DND-41 (cell line): ENCODE data around the gene PHF21B.

Experiments
- ATAC-seq: fragments of 200-7000 bp; cut with Tn5 transposase; 3 replicates; pipeline ENCODE4 v1.9.1; 2021; ENCODE audit warnings: low read depth; ENCODE audit not compliant: insufficient read depth
- DNase-seq: peaks from one replicate; pipeline ENCODE4 v3.0.0-alpha.2; 2020
- H2AFZ ChIP-seq: 2 replicates; pipeline ENCODE4 v1.6.0; 2012; ENCODE audit warnings: low read depth, low read length
- H3K27ac ChIP-seq: 2 replicates; pipeline ENCODE4 v1.5.1; 2012; ENCODE audit warnings: low read length, inconsistent platforms
- H3K27me3 ChIP-seq: fragments of 200-600 bp; sonication (generic); 2 replicates; pipeline ENCODE4 v1.6.0; 2012; ENCODE audit warnings: low read length, mild to moderate bottlenecking, inconsistent platforms; ENCODE audit not compliant: insufficient read depth, poor library complexity
- H3K36me3 ChIP-seq: 2 replicates; pipeline ENCODE4 v1.5.1; 2012; ENCODE audit warnings: low read length, inconsistent platforms; ENCODE audit not compliant: insufficient read depth
- H3K4me1 ChIP-seq: 2 replicates; pipeline ENCODE4 v1.5.1; 2012; ENCODE audit warnings: mild to moderate bottlenecking, low read length; ENCODE audit not compliant: insufficient read depth
- H3K4me2 ChIP-seq: 2 replicates; pipeline ENCODE4 v1.6.0; 2012; ENCODE audit warnings: mild to moderate bottlenecking, moderate library complexity, low read length, inconsistent platforms; ENCODE audit not compliant: insufficient read depth
- H3K4me3 ChIP-seq, 2 experiments: fragments of 200-600 bp in 1 of 2; shearing (Covaris generic) in 1 of 2; 2 replicates each; pipeline ENCODE4 v1.5.1; 2012 to 2016; ENCODE audit warnings: inconsistent platforms in 2 of 2, low read length in 2 of 2, mild to moderate bottlenecking in 2 of 2, low read depth in 1 of 2, moderate library complexity in 1 of 2
- H3K79me2 ChIP-seq: 2 replicates; pipeline ENCODE4 v1.6.0; 2012; ENCODE audit warnings: low read length, inconsistent platforms; ENCODE audit not compliant: insufficient read depth
- H3K9ac ChIP-seq: 2 replicates; pipeline ENCODE4 v1.6.0; 2012; ENCODE audit warnings: low read depth, mild to moderate bottlenecking, inconsistent platforms, low read length, moderate library complexity
- H3K9me3 ChIP-seq: 2 replicates; pipeline ENCODE4 v1.5.1; 2012; ENCODE audit warnings: low read length, moderate library complexity, mild to moderate bottlenecking, inconsistent platforms; ENCODE audit not compliant: insufficient read depth, severe bottlenecking
- H4K20me1 ChIP-seq: 2 replicates; pipeline ENCODE4 v1.6.0; 2012; ENCODE audit warnings: low read length; ENCODE audit not compliant: insufficient read depth
- EZH2 ChIP-seq: IDR thresholded peaks from 3 replicates; pipeline ENCODE4 v1.6.1; 2012; ENCODE audit warnings: borderline replicate concordance, low read depth, mild to moderate bottlenecking, moderate library complexity, low read length, inconsistent platforms; ENCODE audit not compliant: severe bottlenecking
- TF ChIP-seq, protein P1 (sequence below): IDR thresholded peaks from 2 replicates; pipeline ENCODE4 v1.5.1; 2012; ENCODE audit warnings: borderline replicate concordance, low read length, moderate library complexity, mild to moderate bottlenecking; ENCODE audit not compliant: poor library complexity, severe bottlenecking; ENCODE audit errors: extremely low read depth

The PHF21B gene

DNA sequence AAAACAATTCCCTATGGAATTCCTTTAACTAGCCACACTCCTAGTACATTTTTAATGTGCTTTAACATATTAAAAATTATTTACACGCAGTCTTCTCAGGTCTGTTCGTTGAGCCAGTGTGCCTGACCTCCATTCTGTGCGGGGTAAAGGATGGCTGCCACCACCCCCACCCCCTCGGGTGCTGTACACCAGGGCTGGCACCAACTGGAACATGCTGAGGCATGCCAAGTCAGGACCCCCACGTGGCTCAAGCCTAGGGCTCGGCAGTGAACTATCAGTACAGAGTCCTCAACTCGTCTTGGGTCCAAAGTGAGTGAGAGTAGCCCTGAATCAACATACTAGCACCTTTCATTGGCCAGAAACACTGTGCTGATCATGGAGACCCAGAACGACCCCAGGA lies 32.5 kb upstream of the PHF21B start:
- Histone ChIP-seq H3K9me3 (no peaks in the 10 kb centered on the region), H3K36me3 (no peaks in the 10 kb centered on the region), H3K9ac (no peak overlapping the region), H3K27ac (no peak overlapping the region), H3K4me2 (no peak overlapping the region), H2AFZ (no peak overlapping the region), H3K27me3 (peaks cover 4% of the 10 kb centered on the region), H3K4me3 (no peak overlapping the region), H3K79me2 (no peaks in the 10 kb centered on the region), H4K20me1 (no peaks in the 10 kb centered on the region), H3K4me1 (no peaks in the 10 kb centered on the region)
- DNase-seq, result no peak
- TF ChIP-seq EZH2, result no peak
- TF ChIP-seq, protein P1, sequence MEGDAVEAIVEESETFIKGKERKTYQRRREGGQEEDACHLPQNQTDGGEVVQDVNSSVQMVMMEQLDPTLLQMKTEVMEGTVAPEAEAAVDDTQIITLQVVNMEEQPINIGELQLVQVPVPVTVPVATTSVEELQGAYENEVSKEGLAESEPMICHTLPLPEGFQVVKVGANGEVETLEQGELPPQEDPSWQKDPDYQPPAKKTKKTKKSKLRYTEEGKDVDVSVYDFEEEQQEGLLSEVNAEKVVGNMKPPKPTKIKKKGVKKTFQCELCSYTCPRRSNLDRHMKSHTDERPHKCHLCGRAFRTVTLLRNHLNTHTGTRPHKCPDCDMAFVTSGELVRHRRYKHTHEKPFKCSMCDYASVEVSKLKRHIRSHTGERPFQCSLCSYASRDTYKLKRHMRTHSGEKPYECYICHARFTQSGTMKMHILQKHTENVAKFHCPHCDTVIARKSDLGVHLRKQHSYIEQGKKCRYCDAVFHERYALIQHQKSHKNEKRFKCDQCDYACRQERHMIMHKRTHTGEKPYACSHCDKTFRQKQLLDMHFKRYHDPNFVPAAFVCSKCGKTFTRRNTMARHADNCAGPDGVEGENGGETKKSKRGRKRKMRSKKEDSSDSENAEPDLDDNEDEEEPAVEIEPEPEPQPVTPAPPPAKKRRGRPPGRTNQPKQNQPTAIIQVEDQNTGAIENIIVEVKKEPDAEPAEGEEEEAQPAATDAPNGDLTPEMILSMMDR, result no peak
- ATAC-seq, result no peak

DNA sequence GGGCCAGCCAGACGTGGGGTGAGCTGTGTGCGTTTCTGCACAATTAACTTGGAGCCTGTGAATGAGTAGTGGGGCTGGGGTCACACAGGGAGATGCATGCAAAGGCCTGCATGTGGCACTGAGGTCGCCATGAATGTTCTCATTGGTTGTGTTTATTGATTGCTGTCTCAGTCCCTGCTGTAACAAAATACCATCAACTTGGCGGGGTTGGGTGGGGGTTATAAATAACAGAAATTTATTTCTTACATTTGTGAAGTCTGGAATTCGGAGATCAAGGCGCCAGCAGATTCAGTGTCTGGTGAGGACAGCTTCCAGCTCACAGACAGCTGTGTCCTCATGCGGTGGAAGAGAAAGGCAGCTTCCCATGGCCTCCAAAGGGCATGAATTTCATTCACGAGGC lies 29.3 kb upstream of the PHF21B start:
- H3K79me2 ChIP-seq, result no peaks in the 10 kb centered on the region
- TF ChIP-seq EZH2, result no peak
- TF ChIP-seq, protein P1, result no peak
- H3K9ac ChIP-seq, result no peak overlapping the region
- H4K20me1 ChIP-seq, result no peaks in the 10 kb centered on the region; the same call in 1 of the 2 replicates
- no peak overlapping the region for H3K4me3 ChIP-seq
- no peak overlapping the region for H2AFZ ChIP-seq
- ATAC-seq (no peak), DNase-seq (no peak)
- no peaks in the 10 kb centered on the region for H3K27me3 ChIP-seq
- H3K9me3 ChIP-seq, result no peaks in the 10 kb centered on the region
- no peak overlapping the region for H3K27ac ChIP-seq
- no peak overlapping the region for H3K4me2 ChIP-seq
- no peaks in the 10 kb centered on the region for H3K36me3 ChIP-seq
- H3K4me1 ChIP-seq, result no peaks in the 10 kb centered on the region

DNA sequence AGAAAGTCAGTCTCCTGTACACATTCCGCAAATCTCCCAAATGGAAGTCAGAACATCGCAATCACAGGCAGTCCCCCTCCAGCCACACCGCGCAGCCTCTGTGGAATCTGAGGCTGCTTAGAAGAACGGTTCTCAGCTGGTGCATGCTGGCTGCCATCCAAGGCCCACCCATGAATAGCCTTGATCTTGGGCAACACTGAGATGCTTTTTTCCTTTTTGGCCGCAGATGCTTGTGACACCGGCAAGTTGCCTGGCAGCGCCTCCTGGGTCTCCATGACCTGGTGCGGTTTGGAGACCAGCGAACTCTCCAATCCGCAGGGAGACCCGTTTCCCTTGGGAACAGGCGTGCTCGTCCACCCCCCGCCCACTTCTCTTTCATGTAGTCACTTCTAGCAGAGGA lies 26.3 kb upstream of the PHF21B start:
- no peak for TF ChIP-seq EZH2
- TF ChIP-seq, protein P1, result no peak
- Histone ChIP-seq H3K9ac (no peak overlapping the region), H3K27ac (no peak overlapping the region), H3K4me1 (no peaks in the 10 kb centered on the region), H3K4me3 (no peak overlapping the region), H3K9me3 (no peaks in the 10 kb centered on the region), H2AFZ (no peak overlapping the region), H3K79me2 (no peaks in the 10 kb centered on the region), H3K27me3 (no peaks in the 10 kb centered on the region), H4K20me1 (peaks cover 3% of the 10 kb centered on the region), H3K36me3 (no peaks in the 10 kb centered on the region), H3K4me2 (no peak overlapping the region)
- DNase-seq, result no peak
- ATAC-seq, result no peak

DNA sequence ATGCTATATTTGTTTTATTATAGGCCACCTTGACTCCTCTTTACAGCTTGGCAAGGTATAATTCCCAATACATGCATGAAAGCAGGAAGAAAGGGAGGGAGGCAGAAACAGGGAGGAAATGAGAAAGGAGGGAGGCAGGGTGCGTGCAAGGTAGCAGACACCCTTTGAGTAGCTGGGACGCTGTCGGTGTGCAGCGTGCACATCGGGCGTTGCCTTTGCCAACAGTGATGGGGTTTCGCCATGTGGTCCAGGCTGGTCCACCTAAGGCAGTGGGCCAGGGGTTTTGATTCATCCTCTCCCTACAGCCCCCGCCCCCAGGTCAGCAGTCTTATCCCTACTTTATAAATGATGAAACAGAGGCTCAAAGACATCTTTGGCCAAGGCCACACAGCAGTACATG lies 25.0 kb upstream of the PHF21B start:
- Histone ChIP-seq H3K27me3 (no peaks in the 10 kb centered on the region), H3K9me3 (no peaks in the 10 kb centered on the region), H3K4me2 (no peak overlapping the region), H4K20me1 (peaks cover 3% of the 10 kb centered on the region), H3K9ac (no peak overlapping the region), H3K4me3 (no peak overlapping the region), H3K4me1 (no peaks in the 10 kb centered on the region), H3K79me2 (no peaks in the 10 kb centered on the region), H3K27ac (no peak overlapping the region), H3K36me3 (no peaks in the 10 kb centered on the region), H2AFZ (no peak overlapping the region)
- DNase-seq (no peak), ATAC-seq (no peak)
- TF ChIP-seq, protein P1, result no peak
- TF ChIP-seq EZH2, result no peak
